CD14-positive monocyte (primary cell): ENCODE measurements around the gene KDM4C. TPM values are rescaled to one million over a fixed set of nuclear protein-coding genes. Genes with fewer than 3 reads are reported as not detected.
A peak's percentile ranks its signal among the peaks of the same experiment; 100 is the strongest.

ENCODE experiments used
- DNase-seq, 3 donors: peaks; one replicate each; pipeline ENCODE4 v3.0.0-alpha.2; 2011 to 2022
- H2AFZ ChIP-seq: 2 replicates; pipeline ENCODE4 v1.6.0; 2012; ENCODE audit warnings: mild to moderate bottlenecking, low read depth, low read length, inconsistent platforms; ENCODE audit not compliant: insufficient read depth, poor library complexity, severe bottlenecking
- H3K27ac ChIP-seq, 2 donors: 1 replicate in 1 of 2; 2 replicates in 1 of 2; pipeline ENCODE4 v1.5.1; 2012 to 2013; ENCODE audit warnings: low read length in 2 of 2, control low read depth in 1 of 2, inconsistent platforms in 1 of 2, low read depth in 1 of 2, mild to moderate bottlenecking in 1 of 2
- H3K27me3 ChIP-seq, 2 donors: one replicate each; pipeline versions ENCODE4 v1.6.0 to v1.6.1; 2011 to 2013; ENCODE audit warnings: low read length in 2 of 2; ENCODE audit not compliant: control insufficient read depth in 2 of 2, insufficient read depth in 2 of 2
- H3K36me3 ChIP-seq, 2 donors: replicated peaks in 1 of 2; 1 replicate in 1 of 2; 2 replicates in 1 of 2; pipeline versions ENCODE4 v1.5.1 to v1.6.1; 2012 to 2013; ENCODE audit warnings: low read length in 2 of 2, control low read depth in 1 of 2, inconsistent platforms in 1 of 2, mild to moderate bottlenecking in 1 of 2; ENCODE audit not compliant: insufficient read depth in 2 of 2, control insufficient read depth in 1 of 2
- H3K4me1 ChIP-seq, 2 donors: 1 replicate in 1 of 2; 2 replicates in 1 of 2; pipeline versions ENCODE4 v1.5.1 to v1.6.1; 2012 to 2013; ENCODE audit warnings: low read length in 2 of 2, control low read depth in 1 of 2, inconsistent platforms in 1 of 2, mild to moderate bottlenecking in 1 of 2, moderate library complexity in 1 of 2; ENCODE audit not compliant: insufficient read depth in 2 of 2, control insufficient read depth in 1 of 2
- H3K4me2 ChIP-seq: replicated peaks from 2 replicates; pipeline ENCODE3; 2012; ENCODE audit warnings: low read length, moderate library complexity, mild to moderate bottlenecking; ENCODE audit not compliant: poor library complexity, severe bottlenecking; ENCODE audit errors: extremely low read depth
- H3K4me3 ChIP-seq, 3 experiments: fragments of 200-600 bp in 1 of 3; sonication (generic) in 1 of 3; replicated peaks in 1 of 3; 1 replicate in 2 of 3; 2 replicates in 1 of 3; pipeline ENCODE4 v1.5.1; 2011 to 2013; ENCODE audit warnings: low read length in 3 of 3, mild to moderate bottlenecking in 3 of 3, control low read depth in 2 of 3, low read depth in 2 of 3, inconsistent platforms in 1 of 3, moderate library complexity in 1 of 3
- H3K79me2 ChIP-seq: 2 replicates; pipeline ENCODE4 v1.6.0; 2012; ENCODE audit warnings: mild to moderate bottlenecking, control low read depth, inconsistent platforms, low read length, moderate library complexity; ENCODE audit not compliant: insufficient read depth
- H3K9ac ChIP-seq: 2 replicates; pipeline ENCODE4 v1.6.0; 2017; ENCODE audit warnings: low read length, mild to moderate bottlenecking; ENCODE audit not compliant: insufficient read depth, poor library complexity, severe bottlenecking
- H3K9me3 ChIP-seq, 2 donors: replicated peaks in 1 of 2; 1 replicate in 1 of 2; 2 replicates in 1 of 2; pipeline versions ENCODE4 v1.5.1 to v1.6.1; 2012 to 2013; ENCODE audit warnings: low read length in 2 of 2, control low read depth in 1 of 2; ENCODE audit not compliant: control insufficient read depth in 1 of 2, insufficient read depth in 1 of 2
- H4K20me1 ChIP-seq: 2 replicates; pipeline ENCODE4 v1.6.0; 2012; ENCODE audit warnings: mild to moderate bottlenecking, low read length, control low read depth, moderate library complexity; ENCODE audit not compliant: insufficient read depth
- H3K27ac Mint-ChIP-seq, 7 donors: one replicate each; pipeline ENCODE4 v1.8.0; 2020; ENCODE audit warnings: mild to moderate bottlenecking in 7 of 7, mixed read lengths in 7 of 7, moderate library complexity in 6 of 7, inconsistent platforms in 2 of 7
- H3K27me3 Mint-ChIP-seq, 3 donors: one replicate each; pipeline ENCODE4 v1.8.0; 2021 to 2022; ENCODE audit warnings: low read depth in 3 of 3, mild to moderate bottlenecking in 3 of 3, mixed read lengths in 3 of 3, moderate library complexity in 3 of 3, inconsistent platforms in 1 of 3
- H3K36me3 Mint-ChIP-seq, 2 donors: one replicate each; pipeline ENCODE4 v1.8.0; 2020; ENCODE audit warnings: mixed read lengths in 2 of 2, inconsistent platforms in 1 of 2, mild to moderate bottlenecking in 1 of 2
- H3K4me1 Mint-ChIP-seq: one replicate; pipeline ENCODE4 v1.8.0; 2020; ENCODE audit warnings: mild to moderate bottlenecking, mixed read lengths
- H3K4me3 Mint-ChIP-seq, 2 donors: one replicate each; pipeline ENCODE4 v1.8.0; 2020; ENCODE audit warnings: mild to moderate bottlenecking in 2 of 2, mixed read lengths in 2 of 2, moderate library complexity in 1 of 2
- H3K9me3 Mint-ChIP-seq, 7 donors: one replicate each; pipeline ENCODE4 v1.8.0; 2020 to 2022; ENCODE audit warnings: mixed read lengths in 7 of 7, mild to moderate bottlenecking in 6 of 7, moderate library complexity in 6 of 7, inconsistent platforms in 2 of 7
- WGBS: methylation state at CpG from one replicate; pipeline ENCODE4 v1.1.5; 2013; ENCODE audit warnings: missing lambda C conversion rate; ENCODE audit not compliant: insufficient coverage; 5-methylcytosine and 5-hydroxymethylcytosine counted together
- intact Hi-C, 2 donors: fragments of 100-400 bp; cut with micrococcal nuclease; formaldehyde crosslinking; loops; one replicate each; pipeline versions ENCODE4 v1.15.0 to v1.15.1; 2023
- polyA plus RNA-seq, 3 donors: library from polyadenylated mRNA; depleted of rRNA in 1 of 3; unstranded in 2 of 3; stranded (reverse) in 1 of 3; fragments of 300-500 nt in 2 of 3; fragments of >200 nt in 1 of 3; fragmentation: Illumina TruSeq in 2 of 3; gene quantifications; 1 replicate in 2 of 3; 2 replicates in 1 of 3; pipeline ENCODE4 v1.2.3, GENCODE V29; 2012 to 2021
- TF ChIP-seq, protein P1 (sequence below): fragments of 200-600 bp; IDR thresholded peaks from one replicate; pipeline ENCODE4 v1.8.0; 2022; ENCODE audit warnings: antibody characterized with exemption, mild to moderate bottlenecking

Gene KDM4C
- polyA plus RNA-seq, 3 donors = 15.2 to 36.2 (median 17.1) TPM

DNA sequence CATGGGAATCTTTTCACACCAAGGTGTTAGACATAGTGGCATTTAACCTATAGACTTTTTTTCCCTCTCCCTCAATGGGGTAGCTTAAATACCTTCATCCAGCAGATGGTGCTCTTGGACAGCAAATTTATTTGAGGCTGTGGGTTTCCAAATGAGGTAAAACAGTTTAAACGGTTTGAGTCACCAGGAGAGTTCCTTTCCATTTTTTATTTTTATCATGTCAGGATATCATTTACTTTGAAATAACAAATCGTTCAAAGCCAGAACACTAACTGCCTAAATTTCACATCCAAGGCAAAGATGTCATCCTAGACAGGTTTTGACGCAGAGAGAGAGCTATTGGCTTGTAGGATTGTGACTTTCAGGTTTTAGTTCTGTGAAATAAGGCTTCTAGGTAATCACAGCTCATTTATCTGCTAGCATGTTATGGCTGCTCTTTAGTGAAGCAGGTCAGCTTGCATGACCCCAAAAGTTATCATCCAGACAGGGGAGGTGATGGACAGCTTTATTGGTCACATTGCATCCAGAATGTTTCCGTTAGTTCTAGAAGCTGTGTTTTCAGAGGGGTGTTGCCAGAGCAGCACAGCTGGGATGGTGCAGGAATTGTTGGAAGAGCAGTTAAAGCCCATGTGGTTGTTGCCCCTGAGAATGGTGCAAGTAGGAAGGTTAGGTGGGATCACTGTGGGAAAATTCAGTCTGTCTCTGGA, 69.8 kb downstream of the KDM4C start:
- peaks cover 58 to 71% of the 10 kb centered on the region in 2 donors for H3K36me3 Mint-ChIP-seq
- Histone ChIP-seq H3K27me3 (no peaks in the 10 kb centered on the region), H3K9ac (no peak overlapping the region), H3K9me3 (peaks cover 0 to 6% of the 10 kb centered on the region in 2 donors), H3K4me1 (no peaks in the 10 kb centered on the region), H3K79me2 (no peaks in the 10 kb centered on the region), H3K4me3 (no peak overlapping the region), H2AFZ (no peak overlapping the region), H3K36me3 (peaks cover 19 to 59% of the 10 kb centered on the region in 2 donors), H3K27ac (no peak overlapping the region), H3K4me2 (no peak overlapping the region), H4K20me1 (peaks cover 14% of the 10 kb centered on the region)
- 100% methylated on average over 1 of the region's 4 CpGs for WGBS
- DNase-seq = peak; percentile 8 to 13 (median 10)
- H3K9me3 Mint-ChIP-seq = peaks cover 3 to 7% (median 5%) of the 10 kb centered on the region in 7 donors
- H3K4me3 Mint-ChIP-seq = no peak overlapping the region
- no peak overlapping the region for H3K27ac Mint-ChIP-seq
- TF ChIP-seq, protein P1, sequence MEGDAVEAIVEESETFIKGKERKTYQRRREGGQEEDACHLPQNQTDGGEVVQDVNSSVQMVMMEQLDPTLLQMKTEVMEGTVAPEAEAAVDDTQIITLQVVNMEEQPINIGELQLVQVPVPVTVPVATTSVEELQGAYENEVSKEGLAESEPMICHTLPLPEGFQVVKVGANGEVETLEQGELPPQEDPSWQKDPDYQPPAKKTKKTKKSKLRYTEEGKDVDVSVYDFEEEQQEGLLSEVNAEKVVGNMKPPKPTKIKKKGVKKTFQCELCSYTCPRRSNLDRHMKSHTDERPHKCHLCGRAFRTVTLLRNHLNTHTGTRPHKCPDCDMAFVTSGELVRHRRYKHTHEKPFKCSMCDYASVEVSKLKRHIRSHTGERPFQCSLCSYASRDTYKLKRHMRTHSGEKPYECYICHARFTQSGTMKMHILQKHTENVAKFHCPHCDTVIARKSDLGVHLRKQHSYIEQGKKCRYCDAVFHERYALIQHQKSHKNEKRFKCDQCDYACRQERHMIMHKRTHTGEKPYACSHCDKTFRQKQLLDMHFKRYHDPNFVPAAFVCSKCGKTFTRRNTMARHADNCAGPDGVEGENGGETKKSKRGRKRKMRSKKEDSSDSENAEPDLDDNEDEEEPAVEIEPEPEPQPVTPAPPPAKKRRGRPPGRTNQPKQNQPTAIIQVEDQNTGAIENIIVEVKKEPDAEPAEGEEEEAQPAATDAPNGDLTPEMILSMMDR = peak; percentile 43
- H3K27me3 Mint-ChIP-seq = peaks cover 0 to 3% (median 0%) of the 10 kb centered on the region in 3 donors
- intact Hi-C loops = no loop called here
- no peaks in the 10 kb centered on the region for H3K4me1 Mint-ChIP-seq

DNA sequence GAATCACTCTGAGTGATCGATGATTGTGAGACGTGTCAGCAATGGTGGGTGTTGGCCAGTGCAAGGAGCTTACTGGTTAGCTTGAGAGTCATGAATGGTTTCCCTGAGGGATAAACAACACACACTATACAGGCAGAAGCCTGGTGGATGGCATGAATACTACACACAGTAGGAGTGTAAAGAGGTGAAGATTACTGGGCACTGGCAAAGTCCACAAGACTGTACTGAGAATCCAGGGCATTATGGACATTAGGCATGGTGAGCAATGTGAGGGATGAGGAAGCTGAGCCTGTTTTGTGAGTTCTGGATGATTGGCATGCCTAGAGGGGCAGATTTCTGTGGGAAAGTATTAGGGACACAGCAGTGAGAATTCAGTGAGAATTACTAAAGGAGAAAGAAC, 71.3 kb downstream of the KDM4C start:
- H3K27me3 ChIP-seq = no peaks in the 10 kb centered on the region
- no peaks in the 10 kb centered on the region for H3K4me1 Mint-ChIP-seq
- no peak overlapping the region for H3K9ac ChIP-seq
- H3K36me3 Mint-ChIP-seq = peaks cover 48 to 64% of the 10 kb centered on the region in 2 donors
- H3K9me3 ChIP-seq = peaks cover 0 to 8% of the 10 kb centered on the region in 2 donors
- no peak overlapping the region for H3K4me3 Mint-ChIP-seq
- H3K27ac Mint-ChIP-seq = peak overlapping the region in 1 of 7 donors; percentile 2
- intact Hi-C loops = no loop called here
- TF ChIP-seq, protein P1 = no peak
- H3K36me3 ChIP-seq = peaks cover 9 to 54% of the 10 kb centered on the region in 2 donors
- no peak overlapping the region for H3K4me3 ChIP-seq
- H3K27me3 Mint-ChIP-seq = peaks cover 0 to 3% (median 0%) of the 10 kb centered on the region in 3 donors
- H2AFZ ChIP-seq = no peak overlapping the region
- DNase-seq = no peak
- no CpG with 5 or more reads among the region's 2 CpGs for WGBS
- no peak overlapping the region for H3K27ac ChIP-seq
- H3K4me2 ChIP-seq = no peak overlapping the region
- no peaks in the 10 kb centered on the region for H3K4me1 ChIP-seq
- no peaks in the 10 kb centered on the region for H3K79me2 ChIP-seq
- H3K9me3 Mint-ChIP-seq = peaks cover 3 to 7% (median 6%) of the 10 kb centered on the region in 7 donors
- peaks cover 7% of the 10 kb centered on the region for H4K20me1 ChIP-seq
